HCT116 (cell line): ENCODE data around the gene TTLL3. TPM values are rescaled to one million over a fixed set of nuclear protein-coding genes. Genes with fewer than 3 reads are reported as not detected.

Source experiments
- ATAC-seq: fragments of 200-7000 bp; cut with Tn5 transposase; 2 replicates; pipeline ENCODE4 v1.9.1; 2020; ENCODE audit warnings: mild to moderate bottlenecking, moderate library complexity
- BruUV-seq: library from RNA; stranded (reverse); fragments of 400-500 nt; replicated peaks from 2 replicates; lab custom pipeline; 2021; lab: Mats Ljungman, UMichigan
- CTCF ChIA-PET: fragments of 300-600 bp; sonication (Branson Sonifier 250); formaldehyde crosslinking; loops from one replicate; lab custom pipeline; 2021; ENCODE audit warnings: antibody characterized with exemption; lab: Charles Lee
- POLR2A ChIA-PET: fragments of 300-600, 350-600 bp; sonication (Branson Sonifier 250); formaldehyde crosslinking; loops from one replicate; lab custom pipeline; 2021; ENCODE audit warnings: antibody characterized with exemption; lab: Charles Lee
- RAD21 ChIA-PET, 2 experiments: fragments of 300-600 bp; sonication (Branson Sonifier 250); formaldehyde crosslinking; loops; one replicate each; lab custom pipeline; 2023; ENCODE audit warnings: low total read pairs in 2 of 2; ENCODE audit not compliant: uncharacterized antibody in 2 of 2, unreplicated experiment in 2 of 2, low non-redundant PET in 1 of 2; lab: Charles Lee
- DNase-seq: peaks from one replicate; pipeline ENCODE4 v3.0.0-alpha.2; 2010; ENCODE audit warnings: low read depth, low spot score
- H2AFZ ChIP-seq: fragments of 200-600 bp; shearing (Covaris generic), sonication (generic); 2 replicates; pipeline ENCODE4 v1.6.1; 2017; ENCODE audit warnings: low read depth, mixed run types, mixed read lengths, antibody characterized with exemption, low read length; ENCODE audit not compliant: poor library complexity, severe bottlenecking
- H3K27ac ChIP-seq: 2 replicates; pipeline ENCODE4 v1.5.1; 2012; ENCODE audit warnings: low read depth, low read length
- H3K27me3 ChIP-seq: fragments of 200-600 bp; sonication (generic); 2 replicates; pipeline ENCODE4 v1.6.1; 2016; ENCODE audit warnings: mixed run types, low read length, mixed read lengths; ENCODE audit not compliant: insufficient read depth
- H3K36me3 ChIP-seq, 2 experiments: fragments of 200-500 bp in 1 of 2; fragments of 200-600 bp in 1 of 2; sonication (Bioruptor generic) in 1 of 2; sonication (generic) in 1 of 2; 2 replicates each; pipeline versions ENCODE4 v1.5.1 to v1.6.1; 2014 to 2016; ENCODE audit warnings: low read length in 2 of 2, inconsistent platforms in 1 of 2, mixed read lengths in 1 of 2, mixed run types in 1 of 2; ENCODE audit not compliant: insufficient read depth in 2 of 2, control insufficient read depth in 1 of 2
- H3K4me1 ChIP-seq, 2 experiments: fragments of 200-600 bp in 1 of 2; sonication (generic) in 1 of 2; 2 replicates each; pipeline versions ENCODE4 v1.5.1 to v1.6.1; 2012 to 2017; ENCODE audit warnings: low read length in 2 of 2, inconsistent platforms in 1 of 2, mild to moderate bottlenecking in 1 of 2, mixed read lengths in 1 of 2, mixed run types in 1 of 2, moderate library complexity in 1 of 2; ENCODE audit not compliant: insufficient read depth in 2 of 2, control insufficient read depth in 1 of 2
- H3K4me2 ChIP-seq: fragments of 200-600 bp; sonication (generic); 2 replicates; pipeline ENCODE4 v1.6.1; 2017; ENCODE audit warnings: mixed run types, low read length, mixed read lengths
- H3K4me3 ChIP-seq, 2 experiments: fragments of 200-600 bp in 1 of 2; sonication (generic) in 1 of 2; replicated peaks in 1 of 2; 2 replicates each; pipeline ENCODE4 v1.5.1; 2011 to 2016; ENCODE audit warnings: low read length in 2 of 2, control low read depth in 1 of 2, low read depth in 1 of 2, mild to moderate bottlenecking in 1 of 2, mixed read lengths in 1 of 2, mixed run types in 1 of 2
- H3K79me2 ChIP-seq: fragments of 200-600 bp; sonication (generic); 2 replicates; pipeline ENCODE4 v1.6.1; 2017; ENCODE audit warnings: mild to moderate bottlenecking, mixed run types, low read length, moderate library complexity, mixed read lengths; ENCODE audit not compliant: insufficient read depth
- H3K9ac ChIP-seq: fragments of 200-600 bp; sonication (generic); 2 replicates; pipeline ENCODE4 v1.6.1; 2016; ENCODE audit warnings: low read length, mixed read lengths
- H3K9me2 ChIP-seq: fragments of 200-600 bp; sonication (generic), shearing (Covaris generic); 2 replicates; pipeline ENCODE4 v1.6.1; 2017; ENCODE audit warnings: mixed run types, mild to moderate bottlenecking, moderate library complexity; ENCODE audit not compliant: insufficient read depth
- H3K9me3 ChIP-seq, 2 experiments: fragments of 200-500 bp in 1 of 2; fragments of 200-600 bp in 1 of 2; sonication (Bioruptor generic) in 1 of 2; sonication (generic) in 1 of 2; 2 replicates each; pipeline ENCODE4 v1.6.1; 2014 to 2017; ENCODE audit warnings: low read length in 2 of 2, mixed read lengths in 2 of 2, inconsistent platforms in 1 of 2, low read depth in 1 of 2, mild to moderate bottlenecking in 1 of 2, mixed run types in 1 of 2, moderate library complexity in 1 of 2; ENCODE audit not compliant: control insufficient read depth in 1 of 2, insufficient read depth in 1 of 2
- H4K20me1 ChIP-seq: fragments of 200-600 bp; sonication (generic), shearing (Covaris generic); 2 replicates; pipeline ENCODE4 v1.6.1; 2017; ENCODE audit warnings: mixed run types, mild to moderate bottlenecking, moderate library complexity; ENCODE audit not compliant: insufficient read depth
- CBX3 ChIP-seq: IDR thresholded peaks from 2 replicates; pipeline ENCODE4 v1.6.1; 2012; ENCODE audit warnings: low read depth
- ELF1 ChIP-seq: IDR thresholded peaks from 2 replicates; pipeline ENCODE4 v1.6.1; 2012; ENCODE audit warnings: low read depth, borderline replicate concordance
- EZH2phosphoT487 ChIP-seq: fragments of 200-600 bp; IDR thresholded peaks from 2 replicates; pipeline ENCODE4 v1.6.1; 2018; ENCODE audit warnings: antibody characterized with exemption, borderline replicate concordance
- POLR2A ChIP-seq: IDR thresholded peaks from 2 replicates; pipeline ENCODE4 v1.7.0; 2011; ENCODE audit warnings: borderline replicate concordance; ENCODE audit not compliant: insufficient read depth, insufficient read length; ENCODE audit errors: extremely low read depth
- POLR2AphosphoS5 ChIP-seq: IDR thresholded peaks from 2 replicates; pipeline ENCODE4 v1.6.1; 2011; ENCODE audit warnings: mild to moderate bottlenecking, low read depth, low read length, moderate library complexity
- RAD21 ChIP-seq: IDR thresholded peaks from 2 replicates; pipeline ENCODE4 v1.6.1; 2012; ENCODE audit warnings: low read depth, mild to moderate bottlenecking
- TCF7L2 ChIP-seq: IDR thresholded peaks from 2 replicates; pipeline ENCODE4 v1.7.0; 2011; ENCODE audit warnings: borderline replicate concordance, inconsistent platforms; ENCODE audit not compliant: insufficient read depth, insufficient read length; ENCODE audit errors: extremely low read depth
- intact Hi-C: fragments of 100-400 bp; cut with micrococcal nuclease; formaldehyde crosslinking; loops from 2 replicates; pipeline ENCODE4 v1.10.0; 2022
- total RNA-seq: library from RNA; stranded (reverse); gene quantifications from one replicate; pipeline ENCODE4 v1.2.1, GENCODE V29; 2021; ENCODE audit not compliant: unreplicated experiment
- TF ChIP-seq, protein P1 (sequence below): IDR thresholded peaks from 2 replicates; pipeline ENCODE4 v1.6.1; 2012
- TF ChIP-seq, protein P2 (sequence below): IDR thresholded peaks from 2 replicates; pipeline ENCODE4 v1.6.1; 2012; ENCODE audit warnings: low read depth
- TF ChIP-seq, protein P3 (sequence below): IDR thresholded peaks from 2 replicates; pipeline ENCODE4 v1.6.1; 2011; ENCODE audit warnings: mild to moderate bottlenecking, low read length, moderate library complexity; ENCODE audit not compliant: insufficient replicate concordance; ENCODE audit errors: extremely low read depth
- TF ChIP-seq, protein P4 (sequence below), 3 experiments: fragments of 200-600 bp in 1 of 3; sonication (generic) in 1 of 3; IDR thresholded peaks in 2 of 3; conservative IDR thresholded peaks in 1 of 3; 2 replicates each; pipeline ENCODE4 v1.5.1; 2012 to 2017; ENCODE audit warnings: low read depth in 2 of 3, low read length in 2 of 3, antibody characterized with exemption in 1 of 3, borderline replicate concordance in 1 of 3, control low read depth in 1 of 3, mild to moderate bottlenecking in 1 of 3, mixed read lengths in 1 of 3, mixed run types in 1 of 3, moderate library complexity in 1 of 3; ENCODE audit not compliant: insufficient read depth in 1 of 3
- TF ChIP-seq, protein P5 (sequence below): IDR thresholded peaks from 2 replicates; pipeline ENCODE4 v1.6.1; 2012

Gene TTLL3
- total RNA-seq, 1 experiment from 2014 or later, result 40.3 TPM

GRCh38 chr3:9804996-9805395 is 5.1 kb upstream of the TTLL3 start:
- BruUV-seq, result no TSS peak
- DNase-seq, result no peak
- Histone ChIP-seq H3K79me2 (peaks cover 6% of the 10 kb centered on the region; the same call in 1 of the 2 replicates), H3K27ac (no peak overlapping the region)
- CTCF ChIA-PET, result no interaction called here
- TF ChIP-seq EZH2phosphoT487 (no peak), POLR2AphosphoS5 (no peak), RAD21 (no peak), TCF7L2 (no peak), POLR2A (no peak), CBX3 (no peak), ELF1 (no peak)
- TF ChIP-seq, protein P1, sequence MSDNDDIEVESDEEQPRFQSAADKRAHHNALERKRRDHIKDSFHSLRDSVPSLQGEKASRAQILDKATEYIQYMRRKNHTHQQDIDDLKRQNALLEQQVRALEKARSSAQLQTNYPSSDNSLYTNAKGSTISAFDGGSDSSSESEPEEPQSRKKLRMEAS, result no peak
- TF ChIP-seq, protein P2, sequence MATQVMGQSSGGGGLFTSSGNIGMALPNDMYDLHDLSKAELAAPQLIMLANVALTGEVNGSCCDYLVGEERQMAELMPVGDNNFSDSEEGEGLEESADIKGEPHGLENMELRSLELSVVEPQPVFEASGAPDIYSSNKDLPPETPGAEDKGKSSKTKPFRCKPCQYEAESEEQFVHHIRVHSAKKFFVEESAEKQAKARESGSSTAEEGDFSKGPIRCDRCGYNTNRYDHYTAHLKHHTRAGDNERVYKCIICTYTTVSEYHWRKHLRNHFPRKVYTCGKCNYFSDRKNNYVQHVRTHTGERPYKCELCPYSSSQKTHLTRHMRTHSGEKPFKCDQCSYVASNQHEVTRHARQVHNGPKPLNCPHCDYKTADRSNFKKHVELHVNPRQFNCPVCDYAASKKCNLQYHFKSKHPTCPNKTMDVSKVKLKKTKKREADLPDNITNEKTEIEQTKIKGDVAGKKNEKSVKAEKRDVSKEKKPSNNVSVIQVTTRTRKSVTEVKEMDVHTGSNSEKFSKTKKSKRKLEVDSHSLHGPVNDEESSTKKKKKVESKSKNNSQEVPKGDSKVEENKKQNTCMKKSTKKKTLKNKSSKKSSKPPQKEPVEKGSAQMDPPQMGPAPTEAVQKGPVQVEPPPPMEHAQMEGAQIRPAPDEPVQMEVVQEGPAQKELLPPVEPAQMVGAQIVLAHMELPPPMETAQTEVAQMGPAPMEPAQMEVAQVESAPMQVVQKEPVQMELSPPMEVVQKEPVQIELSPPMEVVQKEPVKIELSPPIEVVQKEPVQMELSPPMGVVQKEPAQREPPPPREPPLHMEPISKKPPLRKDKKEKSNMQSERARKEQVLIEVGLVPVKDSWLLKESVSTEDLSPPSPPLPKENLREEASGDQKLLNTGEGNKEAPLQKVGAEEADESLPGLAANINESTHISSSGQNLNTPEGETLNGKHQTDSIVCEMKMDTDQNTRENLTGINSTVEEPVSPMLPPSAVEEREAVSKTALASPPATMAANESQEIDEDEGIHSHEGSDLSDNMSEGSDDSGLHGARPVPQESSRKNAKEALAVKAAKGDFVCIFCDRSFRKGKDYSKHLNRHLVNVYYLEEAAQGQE, result no peak
- TF ChIP-seq, protein P3, sequence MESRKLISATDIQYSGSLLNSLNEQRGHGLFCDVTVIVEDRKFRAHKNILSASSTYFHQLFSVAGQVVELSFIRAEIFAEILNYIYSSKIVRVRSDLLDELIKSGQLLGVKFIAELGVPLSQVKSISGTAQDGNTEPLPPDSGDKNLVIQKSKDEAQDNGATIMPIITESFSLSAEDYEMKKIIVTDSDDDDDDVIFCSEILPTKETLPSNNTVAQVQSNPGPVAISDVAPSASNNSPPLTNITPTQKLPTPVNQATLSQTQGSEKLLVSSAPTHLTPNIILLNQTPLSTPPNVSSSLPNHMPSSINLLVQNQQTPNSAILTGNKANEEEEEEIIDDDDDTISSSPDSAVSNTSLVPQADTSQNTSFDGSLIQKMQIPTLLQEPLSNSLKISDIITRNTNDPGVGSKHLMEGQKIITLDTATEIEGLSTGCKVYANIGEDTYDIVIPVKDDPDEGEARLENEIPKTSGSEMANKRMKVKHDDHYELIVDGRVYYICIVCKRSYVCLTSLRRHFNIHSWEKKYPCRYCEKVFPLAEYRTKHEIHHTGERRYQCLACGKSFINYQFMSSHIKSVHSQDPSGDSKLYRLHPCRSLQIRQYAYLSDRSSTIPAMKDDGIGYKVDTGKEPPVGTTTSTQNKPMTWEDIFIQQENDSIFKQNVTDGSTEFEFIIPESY, result no peak
- TF ChIP-seq, protein P4, sequence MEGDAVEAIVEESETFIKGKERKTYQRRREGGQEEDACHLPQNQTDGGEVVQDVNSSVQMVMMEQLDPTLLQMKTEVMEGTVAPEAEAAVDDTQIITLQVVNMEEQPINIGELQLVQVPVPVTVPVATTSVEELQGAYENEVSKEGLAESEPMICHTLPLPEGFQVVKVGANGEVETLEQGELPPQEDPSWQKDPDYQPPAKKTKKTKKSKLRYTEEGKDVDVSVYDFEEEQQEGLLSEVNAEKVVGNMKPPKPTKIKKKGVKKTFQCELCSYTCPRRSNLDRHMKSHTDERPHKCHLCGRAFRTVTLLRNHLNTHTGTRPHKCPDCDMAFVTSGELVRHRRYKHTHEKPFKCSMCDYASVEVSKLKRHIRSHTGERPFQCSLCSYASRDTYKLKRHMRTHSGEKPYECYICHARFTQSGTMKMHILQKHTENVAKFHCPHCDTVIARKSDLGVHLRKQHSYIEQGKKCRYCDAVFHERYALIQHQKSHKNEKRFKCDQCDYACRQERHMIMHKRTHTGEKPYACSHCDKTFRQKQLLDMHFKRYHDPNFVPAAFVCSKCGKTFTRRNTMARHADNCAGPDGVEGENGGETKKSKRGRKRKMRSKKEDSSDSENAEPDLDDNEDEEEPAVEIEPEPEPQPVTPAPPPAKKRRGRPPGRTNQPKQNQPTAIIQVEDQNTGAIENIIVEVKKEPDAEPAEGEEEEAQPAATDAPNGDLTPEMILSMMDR (IDR thresholded peaks at IDR 0.05 in 2 of 3, conservative IDR thresholded peaks at IDR 0.05 in 1 of 3; ENCODE audit: borderline replicate concordance in 1 of 3, insufficient read depth in 1 of 3, low read depth in 2 of 3, low read length in 2 of 3), result no peak
- TF ChIP-seq, protein P5, sequence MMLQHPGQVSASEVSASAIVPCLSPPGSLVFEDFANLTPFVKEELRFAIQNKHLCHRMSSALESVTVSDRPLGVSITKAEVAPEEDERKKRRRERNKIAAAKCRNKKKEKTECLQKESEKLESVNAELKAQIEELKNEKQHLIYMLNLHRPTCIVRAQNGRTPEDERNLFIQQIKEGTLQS, result no peak
- TF ChIP-seq, all 23 proteins: peak for 0
- no peak for ATAC-seq
- RAD21 ChIA-PET, result no interaction called here
- H3K9ac ChIP-seq, result no peak overlapping the region
- H2AFZ ChIP-seq, result no peak overlapping the region
- H3K4me2 ChIP-seq, result no peak overlapping the region
- peaks cover 7 to 25% of the 10 kb centered on the region in 2 experiments; a peak in 3 of 4 replicates for H3K4me1 ChIP-seq
- peaks cover 45 to 47% of the 10 kb centered on the region in 2 experiments for H3K36me3 ChIP-seq
- intact Hi-C loops, result loop anchor here (10.0 kb wide), 1 partner anchor 300 kb away; no protein-coding TSS in a partner anchor
- H3K9me2 ChIP-seq, result no peaks in the 10 kb centered on the region
- POLR2A ChIA-PET, result no interaction called here
- H3K9me3 ChIP-seq, result no peaks in the 10 kb centered on the region
- H3K27me3 ChIP-seq, result no peaks in the 10 kb centered on the region
- H3K4me3 ChIP-seq, result no peak overlapping the region
- H4K20me1 ChIP-seq, result no peaks in the 10 kb centered on the region
